ENCODE data around the gene HADH.

HADH gene

DNA sequence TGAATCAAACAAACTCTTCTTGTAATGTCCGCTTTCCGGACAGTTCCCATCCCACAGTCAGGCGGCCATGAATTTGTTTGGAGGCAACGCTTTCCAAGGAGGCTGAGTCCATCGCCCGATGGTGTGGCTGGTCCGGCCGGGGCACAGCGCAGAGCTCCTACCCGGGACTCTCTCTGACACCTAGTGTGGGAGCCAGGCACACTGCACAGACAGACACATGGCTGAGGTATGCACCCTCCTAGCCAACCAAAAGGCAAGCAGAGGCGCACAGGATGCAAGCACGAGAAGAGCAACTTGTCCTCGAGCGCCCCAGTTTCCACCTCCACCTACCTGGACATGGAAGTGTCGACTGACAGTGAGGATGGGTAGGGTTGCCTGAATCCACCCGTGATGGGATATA is 91.6 kb downstream of the HADH start:
- Histone ChIP-seq H3K9me3 (ENCODE audit: control insufficient read depth, low read length) (no peaks in the 10 kb centered on the region), H3K79me2 (no peaks in the 10 kb centered on the region), H3K4me1 (no peaks in the 10 kb centered on the region), H2AFZ (no peak overlapping the region), H3K27ac (no peak overlapping the region), H3K9ac (no peak overlapping the region), H3K36me3 (ENCODE audit: control insufficient read depth, insufficient read depth, low read length) (no peaks in the 10 kb centered on the region), H3K27me3 (ENCODE audit: control insufficient read depth, insufficient read depth, low read length) (no peaks in the 10 kb centered on the region), H3K4me3 (ENCODE audit: low read depth, low read length) (no peak overlapping the region), H3K4me2 (ENCODE audit: low read length) (no peak overlapping the region)
- TF ChIP-seq, protein P1, sequence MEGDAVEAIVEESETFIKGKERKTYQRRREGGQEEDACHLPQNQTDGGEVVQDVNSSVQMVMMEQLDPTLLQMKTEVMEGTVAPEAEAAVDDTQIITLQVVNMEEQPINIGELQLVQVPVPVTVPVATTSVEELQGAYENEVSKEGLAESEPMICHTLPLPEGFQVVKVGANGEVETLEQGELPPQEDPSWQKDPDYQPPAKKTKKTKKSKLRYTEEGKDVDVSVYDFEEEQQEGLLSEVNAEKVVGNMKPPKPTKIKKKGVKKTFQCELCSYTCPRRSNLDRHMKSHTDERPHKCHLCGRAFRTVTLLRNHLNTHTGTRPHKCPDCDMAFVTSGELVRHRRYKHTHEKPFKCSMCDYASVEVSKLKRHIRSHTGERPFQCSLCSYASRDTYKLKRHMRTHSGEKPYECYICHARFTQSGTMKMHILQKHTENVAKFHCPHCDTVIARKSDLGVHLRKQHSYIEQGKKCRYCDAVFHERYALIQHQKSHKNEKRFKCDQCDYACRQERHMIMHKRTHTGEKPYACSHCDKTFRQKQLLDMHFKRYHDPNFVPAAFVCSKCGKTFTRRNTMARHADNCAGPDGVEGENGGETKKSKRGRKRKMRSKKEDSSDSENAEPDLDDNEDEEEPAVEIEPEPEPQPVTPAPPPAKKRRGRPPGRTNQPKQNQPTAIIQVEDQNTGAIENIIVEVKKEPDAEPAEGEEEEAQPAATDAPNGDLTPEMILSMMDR (IDR thresholded peaks at IDR 0.05): no peak
